Stimulated activated CD4-positive, alpha-beta T cell treated with anti-CD3 and anti-CD28 coated beads, Interleukin-4, amount 100 ng/mL, for 4 hours (primary cell): ENCODE measurements around the gene CACHD1.
"Not testable (repeated sequence)": the region's sequence is repeated elsewhere in the genome, so short reads cannot be mapped to it uniquely, and the experiment has no call there.

ENCODE experiments used
- DNase-seq, 2 experiments: peaks; one replicate each; pipeline ENCODE4 v3.0.0-alpha.2; 2020

Gene CACHD1

DNA sequence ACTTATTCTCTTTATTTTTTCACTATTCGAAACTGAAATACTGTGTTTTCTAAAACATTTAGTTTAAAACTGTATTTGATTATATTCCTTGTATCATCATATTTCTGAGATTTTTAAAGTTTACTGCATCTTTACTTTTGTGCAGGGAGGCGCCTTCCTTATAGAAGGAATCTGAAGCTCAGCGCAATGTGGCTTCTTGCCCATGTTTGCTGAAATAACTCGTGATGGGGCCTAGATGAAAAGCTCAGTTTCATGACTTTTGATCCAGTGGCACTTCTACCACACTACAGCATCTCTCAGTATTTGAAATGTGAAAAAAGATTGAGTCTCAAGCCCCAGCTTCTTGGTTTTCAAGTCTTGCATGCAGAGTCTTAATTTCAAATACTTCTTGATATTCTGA, 28.4 kb downstream of the CACHD1 start:
- no peak for DNase-seq

DNA sequence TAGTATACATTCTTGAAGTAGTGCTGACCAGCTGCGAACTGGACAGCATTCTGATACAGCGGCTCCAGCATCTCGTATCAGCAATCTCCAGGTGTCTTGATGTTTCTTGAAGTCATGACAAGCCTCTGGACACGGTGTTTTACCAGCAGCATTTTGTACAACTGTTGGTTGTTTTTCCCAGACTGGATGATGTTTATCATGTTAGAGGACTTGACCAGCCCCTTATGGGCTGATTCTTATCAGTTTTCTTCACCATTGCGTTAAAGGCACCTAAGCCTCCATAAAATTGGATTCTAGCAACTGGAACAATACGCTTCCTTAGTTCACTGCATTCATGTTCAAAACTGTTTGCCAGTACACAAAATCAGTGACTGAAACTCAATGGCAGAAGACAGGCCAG, 29.1 kb downstream of the CACHD1 start:
- DNase-seq: no peak

DNA sequence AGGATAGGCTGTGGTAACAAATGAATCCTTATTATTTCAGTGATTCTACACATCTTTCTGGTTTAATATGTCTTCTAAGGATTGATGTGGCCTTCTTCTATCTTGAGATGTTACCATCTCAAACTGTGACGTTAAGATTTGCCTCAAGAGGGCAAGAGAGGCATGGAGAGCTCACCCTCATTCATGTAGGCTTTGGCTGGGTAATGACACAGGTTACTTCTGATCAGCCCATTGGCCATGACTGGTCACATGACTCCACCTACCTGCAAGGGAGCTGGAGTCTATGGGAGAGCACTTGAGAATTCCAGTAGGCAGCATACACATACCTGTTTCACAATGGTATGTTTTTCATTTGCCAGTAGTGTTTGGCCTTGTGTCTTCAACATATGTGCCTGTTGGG, 30.0 kb downstream of the CACHD1 start:
- no peak for DNase-seq

- no peak for DNase-seq
Measured at GRCh38 chr1:64502083-64502482, 32.2 kb downstream of the CACHD1 start.

GRCh38 chr1:64502931-64503330, 33.0 kb downstream of the CACHD1 start:
- DNase-seq: no peak

DNA sequence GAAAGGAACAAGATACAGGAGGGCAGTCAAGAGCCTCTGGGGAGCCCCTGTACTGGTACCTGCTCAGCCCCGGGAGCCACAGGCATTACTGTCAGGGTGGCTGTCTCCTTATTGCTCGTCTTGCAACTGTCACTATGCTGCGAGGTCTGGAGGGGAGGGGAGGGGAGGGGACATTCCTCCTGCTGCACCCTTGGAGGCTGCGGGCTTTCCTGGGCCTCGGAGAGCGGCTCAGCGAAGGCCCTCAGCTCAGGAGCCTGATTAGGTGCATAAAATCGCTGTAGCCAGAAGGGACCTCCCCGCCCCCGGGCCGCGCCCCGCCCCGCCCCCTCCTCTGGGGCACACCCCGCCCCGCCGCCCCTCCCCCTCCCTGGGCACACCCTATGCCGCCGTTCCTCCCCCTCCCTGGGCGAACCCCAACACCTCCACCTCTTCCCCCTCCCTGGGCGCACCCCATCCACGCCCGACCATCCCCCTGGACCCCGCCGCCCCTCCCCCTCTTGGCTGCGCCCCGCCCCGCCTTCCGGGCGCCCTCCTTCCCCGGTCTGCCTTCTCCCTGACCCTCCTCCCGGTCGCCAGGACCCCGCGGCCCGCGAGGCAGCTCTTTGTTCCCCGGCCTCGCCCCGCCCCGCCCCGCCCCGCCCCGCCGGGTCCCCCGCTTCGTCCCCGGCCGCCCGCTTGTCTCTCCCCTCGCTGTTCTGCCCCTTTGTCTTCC, 35.5 kb downstream of the CACHD1 start:
- DNase-seq: peak; percentile 19 to 52

DNA sequence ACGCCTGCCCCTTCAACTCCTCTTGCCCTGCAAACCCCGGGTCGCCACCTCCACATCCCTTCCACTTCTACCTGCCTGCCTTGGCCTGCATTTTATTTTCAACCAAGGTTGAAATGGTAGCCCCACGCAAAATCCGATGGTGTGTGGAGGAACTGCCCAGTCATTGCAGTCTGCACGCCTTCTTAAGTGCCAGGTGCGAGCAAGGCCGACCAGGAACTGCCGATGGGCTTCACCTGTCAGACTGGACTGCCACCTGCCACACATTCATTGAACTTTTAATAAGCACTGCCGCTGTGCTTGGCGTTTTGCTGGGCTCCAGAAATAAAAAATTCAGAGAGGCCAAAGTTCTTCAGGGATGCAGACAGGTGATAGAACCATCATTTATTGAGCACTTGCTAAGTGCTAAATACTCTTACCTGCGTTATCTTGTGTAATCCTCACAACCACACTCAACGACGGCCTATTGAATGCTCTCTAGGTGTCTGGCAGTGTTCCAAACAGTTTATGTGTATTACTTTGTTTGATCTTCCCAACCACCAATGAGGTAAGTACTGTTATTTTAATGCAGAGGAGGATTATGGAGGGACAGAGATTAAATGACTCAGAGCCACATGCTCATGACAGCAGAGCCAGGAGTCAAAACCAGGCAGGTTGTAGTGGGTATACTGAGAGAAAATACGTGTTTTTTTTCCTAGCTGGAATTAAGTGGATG, 36.2 kb downstream of the CACHD1 start:
- peak; percentile 2 to 10 for DNase-seq

- no peak for DNase-seq
Measured at GRCh38 chr1:64508629-64509028, 38.7 kb downstream of the CACHD1 start.

- no peak for DNase-seq
Measured at GRCh38 chr1:64511044-64511443, 41.1 kb downstream of the CACHD1 start.

GRCh38 chr1:64512206-64512605, 42.3 kb downstream of the CACHD1 start:
- DNase-seq: not testable (repeated sequence)

GRCh38 chr1:64513545-64513944, 43.6 kb downstream of the CACHD1 start:
- no peak for DNase-seq

- no peak for DNase-seq
Measured at GRCh38 chr1:64514197-64514765, 44.4 kb downstream of the CACHD1 start.

- DNase-seq: no peak
Measured at GRCh38 chr1:64515427-64515826, 45.5 kb downstream of the CACHD1 start.

- no peak for DNase-seq
Measured at GRCh38 chr1:64516301-64516700, 46.4 kb downstream of the CACHD1 start.

DNA sequence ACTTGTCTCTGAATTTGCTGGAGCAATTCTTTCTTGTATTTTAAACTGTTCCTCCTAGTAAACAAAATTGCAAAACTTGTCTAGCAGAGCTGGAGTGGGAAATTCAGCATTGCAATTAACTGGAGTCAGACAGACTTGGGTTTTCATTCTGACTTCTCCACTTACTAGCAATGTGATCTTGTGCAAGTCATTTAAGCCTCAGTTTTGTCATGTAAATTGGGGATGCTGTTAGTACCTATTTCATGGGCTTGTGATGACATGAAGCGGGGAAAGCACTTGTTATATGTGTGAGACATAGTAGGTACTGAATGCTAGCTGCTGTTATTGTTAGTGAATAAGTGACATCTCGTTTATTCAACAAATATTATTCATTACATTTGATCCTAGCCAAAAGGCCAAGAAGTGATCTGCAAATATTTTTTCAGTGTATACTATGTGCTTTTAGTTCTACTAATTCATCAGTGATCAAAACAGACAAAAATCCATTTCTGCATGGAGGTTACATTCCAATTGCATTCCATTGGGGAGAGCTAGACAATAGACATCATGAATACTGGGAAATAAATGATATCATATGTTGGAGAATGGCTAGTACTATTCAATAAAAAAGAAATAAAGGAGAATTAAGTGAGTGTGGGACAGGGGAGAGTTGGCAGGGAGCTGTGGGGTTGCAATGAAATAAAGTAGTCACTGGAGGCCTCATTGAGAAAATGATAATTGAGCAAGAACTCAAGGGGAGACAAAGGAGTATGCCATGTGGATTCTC, 47.1 kb downstream of the CACHD1 start:
- no peak for DNase-seq

DNA sequence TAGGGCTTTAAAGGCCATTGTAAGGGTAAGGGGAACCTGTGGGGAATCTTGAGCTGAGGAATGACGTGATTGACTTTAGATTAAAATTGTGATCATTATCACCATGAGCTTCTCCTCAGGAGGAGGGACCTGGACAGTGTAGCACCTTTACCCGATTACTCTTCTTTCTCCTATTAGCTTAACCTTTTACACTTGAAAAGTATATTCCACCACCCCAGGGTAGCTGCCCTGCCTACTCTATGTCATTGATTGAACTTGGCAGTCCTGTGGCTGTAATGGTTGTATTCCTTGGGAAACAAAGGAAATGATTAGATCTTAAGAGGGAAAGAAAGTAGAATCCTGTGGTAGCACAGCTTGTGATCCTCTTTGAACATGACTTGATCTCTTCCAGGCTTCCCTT, 47.7 kb downstream of the CACHD1 start:
- no peak for DNase-seq

GRCh38 chr1:64518692-64519481, 49.0 kb downstream of the CACHD1 start:
- DNase-seq: no peak

GRCh38 chr1:64519901-64520300, 50.0 kb downstream of the CACHD1 start:
- no peak for DNase-seq

GRCh38 chr1:64522740-64523139, 52.8 kb downstream of the CACHD1 start:
- no peak for DNase-seq

GRCh38 chr1:64523413-64524337, 53.7 kb downstream of the CACHD1 start:
- DNase-seq: no peak

DNA sequence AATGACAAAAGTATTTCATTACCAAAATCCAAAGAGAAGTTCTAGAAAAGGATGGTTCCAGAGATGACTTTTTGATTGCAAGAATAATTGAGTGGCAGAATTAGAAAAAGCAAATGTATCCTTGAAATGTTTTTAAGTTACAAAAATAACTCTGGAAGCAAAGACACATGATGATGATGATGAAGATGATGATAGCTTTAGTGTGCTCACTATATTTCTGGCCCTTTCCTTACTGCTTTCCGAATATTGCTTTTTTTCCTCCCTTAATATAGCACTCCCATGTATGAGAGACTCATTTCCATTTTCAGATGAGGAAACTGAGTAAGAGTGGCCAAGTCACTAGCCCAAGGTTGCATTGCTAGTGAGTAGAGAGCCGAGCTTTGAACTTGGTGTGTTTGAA, 54.7 kb downstream of the CACHD1 start:
- DNase-seq: no peak
